Measurements from ENCODE around the gene MYCBPAP.

Gene MYCBPAP

DNA sequence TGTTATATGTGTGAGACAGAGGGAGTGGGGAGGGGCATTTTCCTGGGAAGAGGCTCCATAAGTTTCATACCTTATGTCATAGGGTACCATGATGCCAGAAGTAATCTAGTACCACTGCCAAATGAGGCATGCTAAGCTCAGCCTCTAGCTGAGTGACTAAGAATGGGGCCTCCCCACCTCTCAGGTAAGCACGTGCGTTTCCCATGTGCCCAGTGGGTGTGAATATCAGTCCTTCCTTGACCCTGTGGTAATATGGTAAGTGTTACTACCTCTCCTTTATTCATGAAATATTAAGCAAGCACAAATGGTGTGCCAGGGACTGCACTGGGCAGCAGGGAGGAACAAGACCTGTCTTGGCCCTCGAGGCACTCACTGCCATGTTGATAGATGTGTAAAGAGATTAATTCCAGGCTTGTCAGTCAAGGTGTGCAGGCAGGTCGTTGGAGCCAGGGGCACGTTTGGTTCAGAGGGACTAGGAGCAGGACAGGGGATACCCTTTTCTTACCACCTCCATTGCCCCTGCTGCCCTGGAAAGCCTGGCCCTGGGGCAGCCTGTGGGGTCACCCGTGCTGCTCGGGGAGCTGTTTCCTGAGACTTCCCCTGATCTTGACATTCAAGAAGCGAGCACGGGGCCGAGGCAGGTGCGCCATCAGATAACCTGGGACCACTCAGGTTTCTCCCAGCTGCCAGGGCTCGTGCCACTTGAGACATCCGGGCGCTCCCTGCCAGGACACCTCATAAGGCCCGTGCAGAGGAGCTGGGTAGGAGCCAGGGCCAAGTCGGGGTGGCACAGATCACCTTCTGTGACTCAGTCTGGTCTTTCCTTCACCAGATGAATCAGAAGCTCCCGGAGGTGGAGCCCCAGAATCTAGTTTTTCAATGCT is 20.8 kb upstream of the MYCBPAP start:
- TF ChIP-seq, protein P1, sequence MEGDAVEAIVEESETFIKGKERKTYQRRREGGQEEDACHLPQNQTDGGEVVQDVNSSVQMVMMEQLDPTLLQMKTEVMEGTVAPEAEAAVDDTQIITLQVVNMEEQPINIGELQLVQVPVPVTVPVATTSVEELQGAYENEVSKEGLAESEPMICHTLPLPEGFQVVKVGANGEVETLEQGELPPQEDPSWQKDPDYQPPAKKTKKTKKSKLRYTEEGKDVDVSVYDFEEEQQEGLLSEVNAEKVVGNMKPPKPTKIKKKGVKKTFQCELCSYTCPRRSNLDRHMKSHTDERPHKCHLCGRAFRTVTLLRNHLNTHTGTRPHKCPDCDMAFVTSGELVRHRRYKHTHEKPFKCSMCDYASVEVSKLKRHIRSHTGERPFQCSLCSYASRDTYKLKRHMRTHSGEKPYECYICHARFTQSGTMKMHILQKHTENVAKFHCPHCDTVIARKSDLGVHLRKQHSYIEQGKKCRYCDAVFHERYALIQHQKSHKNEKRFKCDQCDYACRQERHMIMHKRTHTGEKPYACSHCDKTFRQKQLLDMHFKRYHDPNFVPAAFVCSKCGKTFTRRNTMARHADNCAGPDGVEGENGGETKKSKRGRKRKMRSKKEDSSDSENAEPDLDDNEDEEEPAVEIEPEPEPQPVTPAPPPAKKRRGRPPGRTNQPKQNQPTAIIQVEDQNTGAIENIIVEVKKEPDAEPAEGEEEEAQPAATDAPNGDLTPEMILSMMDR (IDR thresholded peaks at IDR 0.05; ENCODE audit: control extremely low read depth, extremely low read depth, low read depth, missing control alignments): no peak
- ChIA-PET CTCF (interaction anchor here (0.6 to 6.8 kb wide), 8 partner anchors 8 to 139 kb away, joined by 3 to 70 read pairs (median 6); partner anchors contain the start of gene LRRC59), POLR2A (no interaction called here)
- DNase-seq (ENCODE audit: extremely low spot score): no peak

DNA sequence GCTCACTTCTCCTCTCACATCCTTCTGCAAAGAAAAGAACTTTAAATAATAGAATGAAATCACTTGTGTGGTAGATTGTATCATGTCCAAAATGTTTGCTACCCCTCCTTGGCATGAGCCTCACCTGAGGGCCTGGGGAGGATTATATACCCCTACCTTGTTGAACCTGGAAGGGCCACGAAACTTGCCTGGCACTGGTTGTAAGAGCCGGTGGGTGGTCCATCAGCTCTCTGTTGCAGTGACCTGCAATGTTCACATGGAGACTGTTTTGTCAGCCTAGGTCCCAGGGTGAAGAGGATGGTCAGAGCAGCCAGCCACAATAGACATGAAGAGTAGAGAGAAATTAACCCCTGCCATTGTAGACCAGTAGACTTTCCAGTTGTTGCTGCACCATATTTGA is 19.4 kb upstream of the MYCBPAP start:
- TF ChIP-seq, protein P1 (IDR thresholded peaks at IDR 0.05; ENCODE audit: control extremely low read depth, extremely low read depth, low read depth, missing control alignments): no peak
- POLR2A ChIA-PET: no interaction called here
- DNase-seq (ENCODE audit: extremely low spot score): no peak
- CTCF ChIA-PET: interaction anchor here (1.5 to 4.2 kb wide), 6 partner anchors 9 to 137 kb away, joined by 4 to 17 read pairs (median 6); partner anchors contain the start of gene LRRC59

GRCh38 chr17:50491505-50491904 is 16.7 kb upstream of the MYCBPAP start:
- no peak for DNase-seq (ENCODE audit: extremely low spot score)
- TF ChIP-seq, protein P1 (IDR thresholded peaks at IDR 0.05; ENCODE audit: control extremely low read depth, extremely low read depth, low read depth, missing control alignments): no peak
- ChIA-PET CTCF (interaction anchor here (0.5 to 2.1 kb wide), 4 partner anchors 9 to 55 kb away, joined by 3 to 5 read pairs (median 3); no protein-coding TSS in a partner anchor), POLR2A (no interaction called here)

DNA sequence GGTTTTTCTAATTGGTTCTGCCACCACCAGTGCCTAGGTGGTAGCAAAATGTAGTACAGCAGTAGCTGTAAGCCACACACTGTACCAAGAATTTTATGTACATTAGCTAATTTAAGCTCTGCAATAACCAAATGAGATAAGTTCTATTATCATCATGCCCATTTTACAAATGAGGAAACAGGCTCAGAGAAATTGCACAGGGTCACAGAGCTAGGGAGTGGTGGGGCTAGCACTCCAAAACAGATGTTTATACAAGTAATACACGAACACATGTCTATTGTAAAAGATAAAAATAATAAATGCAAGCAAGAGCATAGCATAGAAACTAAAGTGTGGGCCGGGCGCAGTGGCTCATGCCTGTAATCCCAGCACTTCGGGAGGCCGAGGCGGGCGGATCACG is 16.0 kb upstream of the MYCBPAP start:
- POLR2A ChIA-PET: no interaction called here
- TF ChIP-seq, protein P1 (IDR thresholded peaks at IDR 0.05; ENCODE audit: control extremely low read depth, extremely low read depth, low read depth, missing control alignments): no peak
- CTCF ChIA-PET: interaction anchor here (0.7 to 2.5 kb wide), 6 partner anchors 8 to 54 kb away, joined by 3 to 16 read pairs (median 4); no protein-coding TSS in a partner anchor
- no peak for DNase-seq (ENCODE audit: extremely low spot score)

DNA sequence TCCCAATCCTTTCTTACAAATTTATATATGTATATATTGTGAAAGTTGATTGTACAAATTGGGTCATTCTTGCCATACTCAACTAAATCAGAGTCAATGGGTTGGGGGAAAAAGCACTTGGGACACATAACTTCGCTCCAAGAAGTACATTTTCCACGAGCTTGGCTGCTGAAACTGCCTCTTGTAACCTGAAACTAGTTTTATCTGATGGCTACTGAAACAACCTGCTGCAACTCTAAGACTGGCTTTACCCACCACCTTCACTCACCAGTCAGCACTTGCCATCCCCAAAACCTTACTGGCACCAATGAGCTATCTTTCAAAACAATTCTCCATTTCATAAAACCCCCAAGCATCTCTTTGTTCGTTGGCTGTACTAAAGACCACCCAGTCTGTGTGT is 14.5 kb upstream of the MYCBPAP start:
- TF ChIP-seq, protein P1 (IDR thresholded peaks at IDR 0.05; ENCODE audit: control extremely low read depth, extremely low read depth, low read depth, missing control alignments): no peak
- POLR2A ChIA-PET: no interaction called here

DNA sequence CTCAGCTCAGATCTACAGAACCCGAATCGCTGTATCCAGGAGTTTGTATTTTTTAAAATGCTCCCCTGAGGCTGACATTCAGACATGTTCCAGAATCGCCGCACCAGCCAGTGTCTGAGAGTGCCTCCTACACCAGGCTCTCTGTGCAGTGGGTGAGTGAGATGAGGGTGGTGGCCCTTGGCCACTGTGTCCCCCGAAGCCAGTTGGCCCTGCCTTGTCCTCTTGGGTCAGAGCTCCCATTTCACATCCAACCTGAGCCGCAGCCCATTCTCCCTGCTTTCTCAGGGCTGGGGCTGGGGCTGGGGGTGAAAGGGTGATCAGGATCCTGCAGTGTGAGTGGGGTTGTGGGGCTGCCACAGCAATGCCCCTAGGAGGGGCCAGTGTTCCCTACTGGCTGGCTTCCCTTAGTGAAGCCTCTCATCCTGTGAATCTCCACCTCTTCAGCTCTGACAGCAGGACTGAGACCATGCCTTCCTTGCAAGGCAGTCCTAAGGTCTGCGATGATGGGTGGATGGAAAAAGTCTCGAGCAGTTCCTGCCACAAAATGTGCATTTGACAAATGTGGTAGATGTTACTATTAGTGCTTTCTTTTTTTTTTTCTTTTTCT is 12.9 kb upstream of the MYCBPAP start:
- ChIA-PET POLR2A (no interaction called here), CTCF (interaction anchor here (1.5 kb wide), 1 partner anchor 16 kb away, joined by 5 read pairs; the partner anchor contains the start of gene RSAD1)
- TF ChIP-seq, protein P1 (IDR thresholded peaks at IDR 0.05; ENCODE audit: control extremely low read depth, extremely low read depth, low read depth, missing control alignments): no peak
- DNase-seq (ENCODE audit: extremely low spot score): no peak

More for the DNA sequence above, 14.5 kb upstream of the MYCBPAP start:
- no peak for DNase-seq (ENCODE audit: extremely low spot score)
- CTCF ChIA-PET: interaction anchor here (0.9 to 2.5 kb wide), 9 partner anchors 8 to 137 kb away, joined by 3 to 16 read pairs (median 5); partner anchors contain the start of gene RSAD1

Data from GM10248 (cell line).